H1 (cell line): Measurements from ENCODE around the gene PAX5. TPM values are rescaled to one million over a fixed set of nuclear protein-coding genes. Genes with fewer than 3 reads are reported as not detected.

Experiments used
- CTCF ChIA-PET: fragments of 300-600 bp; sonication (Branson Sonifier 250); formaldehyde crosslinking; loops from one replicate; lab custom pipeline; 2021; ENCODE audit not compliant: partially characterized antibody; lab: Charles Lee
- POLR2A ChIA-PET: fragments of 300-600 bp; sonication (Branson Sonifier 250); formaldehyde crosslinking; loops from one replicate; lab custom pipeline; 2021; ENCODE audit warnings: inconsistent platforms; ENCODE audit not compliant: partially characterized antibody; lab: Charles Lee
- DNase-seq, 2 experiments: peaks; one replicate each; pipeline versions ENCODE4 v3.0.0 to v3.0.0-alpha.2; 2010 to 2022; ENCODE audit warnings: low spot score in 2 of 2, low read depth in 1 of 2, mixed read lengths in 1 of 2
- FAIRE-seq: peaks from 2 replicates; lab custom pipeline; 2011; peaks lifted over from hg19 to GRCh38; lab: Jason Lieb, UNC
- H2AFZ ChIP-seq: 2 replicates; pipeline ENCODE4 v1.8.1; 2012; ENCODE audit warnings: low read length, inconsistent platforms
- H2AK5ac ChIP-seq: 2 replicates; pipeline ENCODE4 v1.6.1; 2013; ENCODE audit warnings: low read depth, low read length
- H2BK120ac ChIP-seq: replicated peaks from 2 replicates; pipeline ENCODE3; 2013; ENCODE audit warnings: low read depth, low read length, inconsistent platforms
- H2BK12ac ChIP-seq: 2 replicates; pipeline ENCODE4 v1.6.1; 2013; ENCODE audit warnings: low read depth, low read length
- H2BK15ac ChIP-seq: 2 replicates; pipeline ENCODE4 v1.6.1; 2013; ENCODE audit warnings: low read length
- H2BK20ac ChIP-seq: 2 replicates; pipeline ENCODE4 v1.6.1; 2013; ENCODE audit warnings: low read length
- H2BK5ac ChIP-seq: 2 replicates; pipeline ENCODE4 v1.6.1; 2013; ENCODE audit warnings: low read depth, low read length
- H3K14ac ChIP-seq: 2 replicates; pipeline ENCODE4 v1.6.1; 2013; ENCODE audit warnings: inconsistent platforms; ENCODE audit not compliant: insufficient read length
- H3K18ac ChIP-seq: 2 replicates; pipeline ENCODE4 v1.6.1; 2013; ENCODE audit warnings: low read length; ENCODE audit errors: extremely low read depth
- H3K23ac ChIP-seq: 2 replicates; pipeline ENCODE4 v1.6.1; 2013; ENCODE audit warnings: inconsistent platforms; ENCODE audit not compliant: insufficient read length
- H3K23me2 ChIP-seq: 2 replicates; pipeline ENCODE4 v1.6.1; 2013; ENCODE audit warnings: low read depth, low read length
- H3K27ac ChIP-seq: 2 replicates; pipeline ENCODE4 v1.6.1; 2011; ENCODE audit warnings: low read depth, low read length, inconsistent platforms
- H3K27me3 ChIP-seq, 4 experiments: replicated peaks in 1 of 4; 1 replicate in 1 of 4; 2 replicates in 3 of 4; pipeline versions ENCODE4 v1.6.1 to v1.8.1; 2011 to 2013; ENCODE audit warnings: low read length in 3 of 4, mild to moderate bottlenecking in 3 of 4, inconsistent platforms in 2 of 4, mixed read lengths in 2 of 4, moderate library complexity in 1 of 4; ENCODE audit not compliant: control insufficient read depth in 3 of 4, insufficient read depth in 3 of 4; ENCODE audit errors: extremely low read depth in 1 of 4
- H3K36me3 ChIP-seq, 4 experiments: 2 replicates each; pipeline versions ENCODE4 v1.6.1 to v1.8.1; 2011 to 2013; ENCODE audit warnings: mild to moderate bottlenecking in 4 of 4, low read length in 3 of 4, moderate library complexity in 2 of 4, control low read depth in 1 of 4, inconsistent platforms in 1 of 4; ENCODE audit not compliant: insufficient read depth in 4 of 4, control insufficient read depth in 2 of 4
- H3K4ac ChIP-seq: replicated peaks from 2 replicates; pipeline ENCODE3; 2013; ENCODE audit warnings: low read length, low read depth, mixed read lengths, inconsistent platforms; ENCODE audit not compliant: insufficient read length
- H3K4me1 ChIP-seq, 4 experiments: replicated peaks in 1 of 4; 1 replicate in 1 of 4; 2 replicates in 3 of 4; pipeline versions ENCODE4 v1.6.1 to v1.8.1; 2011 to 2013; ENCODE audit warnings: low read length in 3 of 4, inconsistent platforms in 2 of 4, mixed read lengths in 1 of 4; ENCODE audit not compliant: insufficient read depth in 4 of 4, control insufficient read depth in 3 of 4
- H3K4me2 ChIP-seq, 2 experiments: 2 replicates each; pipeline versions ENCODE4 v1.6.1 to v1.8.1; 2011 to 2013; ENCODE audit warnings: low read depth in 2 of 2, low read length in 2 of 2, control low read depth in 1 of 2, inconsistent platforms in 1 of 2, mild to moderate bottlenecking in 1 of 2; ENCODE audit not compliant: insufficient read depth in 1 of 2
- H3K4me3 ChIP-seq, 4 experiments: fragments of 200-600, 300-600 bp in 1 of 4; sonication (generic), shearing (Covaris generic), sonication (Bioruptor Twin) in 1 of 4; 2 replicates each; pipeline versions ENCODE4 v1.5.1 to v1.8.1; 2011 to 2016; ENCODE audit warnings: low read length in 4 of 4, low read depth in 3 of 4, control low read depth in 2 of 4, inconsistent platforms in 2 of 4, mild to moderate bottlenecking in 2 of 4, mixed read lengths in 1 of 4, moderate library complexity in 1 of 4; ENCODE audit not compliant: insufficient read depth in 2 of 4; ENCODE audit errors: extremely low read depth in 1 of 4
- H3K56ac ChIP-seq: replicated peaks from 2 replicates; pipeline ENCODE3; 2013; ENCODE audit warnings: low read depth, mild to moderate bottlenecking, mixed read lengths, low read length, inconsistent platforms; ENCODE audit not compliant: insufficient read length
- H3K79me1 ChIP-seq: 2 replicates; pipeline ENCODE4 v1.6.1; 2013; ENCODE audit warnings: low read depth, low read length, control low read depth
- H3K79me2 ChIP-seq, 2 experiments: 2 replicates each; pipeline versions ENCODE4 v1.6.1 to v1.8.1; 2012 to 2013; ENCODE audit warnings: low read length in 2 of 2, mild to moderate bottlenecking in 2 of 2, inconsistent platforms in 1 of 2; ENCODE audit not compliant: insufficient read depth in 2 of 2, control insufficient read depth in 1 of 2
- H3K9ac ChIP-seq, 4 experiments: replicated peaks in 1 of 4; 1 replicate in 1 of 4; 2 replicates in 3 of 4; pipeline versions ENCODE4 v1.6.1 to v1.8.1; 2011 to 2013; ENCODE audit warnings: low read depth in 3 of 4, low read length in 3 of 4, control low read depth in 2 of 4, mild to moderate bottlenecking in 2 of 4, moderate library complexity in 2 of 4, inconsistent platforms in 1 of 4; ENCODE audit errors: extremely low read depth in 1 of 4
- H3K9me3 ChIP-seq, 2 experiments: 2 replicates each; pipeline versions ENCODE4 v1.6.1 to v1.8.1; 2012 to 2013; ENCODE audit warnings: mild to moderate bottlenecking in 2 of 2, moderate library complexity in 2 of 2, control low read depth in 1 of 2, inconsistent platforms in 1 of 2, low read depth in 1 of 2, low read length in 1 of 2, mixed read lengths in 1 of 2; ENCODE audit not compliant: insufficient read depth in 2 of 2
- H4K20me1 ChIP-seq, 2 experiments: replicated peaks in 1 of 2; 2 replicates each; pipeline versions ENCODE3 to v1.8.1; 2011 to 2013; ENCODE audit warnings: inconsistent platforms in 2 of 2, low read length in 2 of 2, mild to moderate bottlenecking in 1 of 2; ENCODE audit not compliant: insufficient read depth in 2 of 2, control insufficient read depth in 1 of 2
- H4K5ac ChIP-seq: 2 replicates; pipeline ENCODE4 v1.6.1; 2013; ENCODE audit warnings: low read length, low read depth, mixed read lengths, inconsistent platforms; ENCODE audit not compliant: insufficient read length
- H4K8ac ChIP-seq: 2 replicates; pipeline ENCODE4 v1.8.0; 2013; ENCODE audit warnings: mild to moderate bottlenecking, moderate library complexity, low read length, inconsistent platforms; ENCODE audit not compliant: insufficient read depth; ENCODE audit errors: extremely low read depth
- H4K91ac ChIP-seq: replicated peaks from 2 replicates; pipeline ENCODE3; 2013; ENCODE audit warnings: low read length, mixed read lengths, inconsistent platforms; ENCODE audit not compliant: insufficient read length
- ATF3 ChIP-seq: IDR thresholded peaks from 2 replicates; pipeline ENCODE4 v1.6.1; 2011; ENCODE audit warnings: low read depth, mild to moderate bottlenecking, low read length; ENCODE audit not compliant: insufficient read depth
- WGBS, 2 experiments: shearing (Covaris generic) in 1 of 2; methylation state at CpG; one replicate each; pipeline versions ENCODE4 v1.1.6 to v1.1.7; 2013 to 2015; ENCODE audit warnings: low lambda C conversion rate in 2 of 2, mixed read lengths in 2 of 2, inconsistent platforms in 1 of 2, low coverage in 1 of 2, missing lambda C conversion rate in 1 of 2; ENCODE audit not compliant: insufficient replicate concordance in 2 of 2, insufficient coverage in 1 of 2, insufficient read length in 1 of 2; ENCODE audit errors: extremely low coverage in 1 of 2, missing lambda C conversion rate in 1 of 2; 5-methylcytosine and 5-hydroxymethylcytosine counted together
- polyA plus RNA-seq, 7 experiments: library from polyadenylated mRNA; depleted of rRNA in 3 of 7; stranded (reverse) in 5 of 7; unstranded in 2 of 7; fragments of >200 nt in 5 of 7; fragments of 200-250 nt in 2 of 7; gene quantifications; 1 replicate in 5 of 7; 2 replicates in 1 of 7; 4 replicates in 1 of 7; pipeline versions ENCODE4 v1.2.1 to v1.2.3, GENCODE V29; 2011 to 2013; ENCODE audit warnings: missing spikeins in 2 of 7, mixed read lengths in 2 of 7
- total RNA-seq: library from RNA; stranded (reverse); fragmentation: NEBNext Ultra II Directional; extraction: Animal tissue kit (Norgen Biotek cat#: 25700); gene quantifications from 2 replicates; pipeline ENCODE4 v1.2.1, GENCODE V29; 2021

Gene PAX5
- total and polyA plus RNA-seq, 2 of the 8 experiments (the other 6 are each of a cell fraction or from before 2014, with no cell fraction given): 0.29 to 0.43 TPM

GRCh38 chr9:36959681-36960574 is 74.1 kb downstream of the PAX5 start:
- Histone ChIP-seq H4K91ac (no peak overlapping the region), H3K56ac (no peak overlapping the region), H2BK5ac (no peak overlapping the region), H3K9me3 (no peaks in the 10 kb centered on the region), H3K23me2 (no peaks in the 10 kb centered on the region), H2BK15ac (no peak overlapping the region), H4K20me1 (no peaks in the 10 kb centered on the region), H3K36me3 (no peaks in the 10 kb centered on the region), H2AFZ (no peak overlapping the region), H3K27me3 (no peaks in the 10 kb centered on the region; a peak in 1 of 7 replicates), H3K79me2 (no peaks in the 10 kb centered on the region), H3K79me1 (no peaks in the 10 kb centered on the region), H3K9ac (no peak overlapping the region), H2BK20ac (no peak overlapping the region), H3K4me3 (no peak overlapping the region), H3K27ac (no peak overlapping the region), H4K8ac (no peak overlapping the region), H2AK5ac (no peak overlapping the region), H3K18ac (no peak overlapping the region), H4K5ac (no peak overlapping the region), H3K4ac (no peak overlapping the region), H3K23ac (no peak overlapping the region), H3K4me2 (no peak overlapping the region), H2BK120ac (no peak overlapping the region), H3K14ac (no peak overlapping the region), H3K4me1 (no peaks in the 10 kb centered on the region), H2BK12ac (no peak overlapping the region)
- POLR2A ChIA-PET: interaction anchor here (1.4 to 1.8 kb wide), 2 partner anchors 10 to 28 kb away, joined by 3 to 4 read pairs; no protein-coding TSS in a partner anchor
- DNase-seq (no peak), FAIRE-seq (no peak)
- WGBS, 2 experiments: 91% methylated on average over 12 of the region's 12 CpGs; no CpG with 5 or more reads in 1 of the 2 experiments
- CTCF ChIA-PET: interaction anchor here (0.6 to 8.3 kb wide), 10 partner anchors 10 to 103 kb away, joined by 3 to 72 read pairs (median 3); no protein-coding TSS in a partner anchor
- TF ChIP-seq ATF3: no peak
